Kidney epithelial cell (primary cell): Measurements from ENCODE around the gene LGR6. TPM values are rescaled to one million over a fixed set of nuclear protein-coding genes. Genes with fewer than 3 reads are reported as not detected.

ENCODE experiments used
- DNase-seq: peaks from one replicate; pipeline ENCODE4 v3.0.0-alpha.2; 2010; ENCODE audit warnings: low read depth
- H3K27me3 ChIP-seq: 2 replicates; pipeline ENCODE4 v1.6.0; 2011; ENCODE audit warnings: low read length; ENCODE audit not compliant: control insufficient read depth, insufficient read depth
- H3K36me3 ChIP-seq: 2 replicates; pipeline ENCODE4 v1.5.1; 2011; ENCODE audit warnings: low read length; ENCODE audit not compliant: control insufficient read depth, insufficient read depth
- H3K4me3 ChIP-seq: 2 replicates; pipeline ENCODE4 v1.5.1; 2011; ENCODE audit warnings: low read depth, mild to moderate bottlenecking, control low read depth, low read length
- CTCF ChIP-seq: IDR thresholded peaks from 2 replicates; pipeline ENCODE4 v1.5.1; 2011; ENCODE audit warnings: mild to moderate bottlenecking, moderate library complexity, low read length, control low read depth, inconsistent platforms; ENCODE audit not compliant: insufficient read depth, poor library complexity, severe bottlenecking
- total RNA-seq: library from RNA; depleted of rRNA; stranded (reverse); fragments of >200 nt; gene quantifications from 2 replicates; pipeline ENCODE4 v1.2.3, GENCODE V29; 2015

The LGR6 gene
- total RNA-seq, 1 donor from 2014 or later: 0.08 TPM

- no peak for DNase-seq
- no peaks in the 10 kb centered on the region for H3K27me3 ChIP-seq
- no peak for TF ChIP-seq CTCF
- H3K4me3 ChIP-seq: no peak overlapping the region
- H3K36me3 ChIP-seq: no peaks in the 10 kb centered on the region
Observed at GRCh38 chr1:202282596-202283283, 89.1 kb downstream of the LGR6 start.

- H3K36me3 ChIP-seq: no peaks in the 10 kb centered on the region
- H3K27me3 ChIP-seq: no peaks in the 10 kb centered on the region
- H3K4me3 ChIP-seq: no peak overlapping the region
- DNase-seq: peak; percentile 78
- TF ChIP-seq CTCF: no peak
Observed at GRCh38 chr1:202283379-202283844, 89.8 kb downstream of the LGR6 start.

GRCh38 chr1:202283991-202284390 is 90.4 kb downstream of the LGR6 start:
- no peaks in the 10 kb centered on the region for H3K36me3 ChIP-seq
- DNase-seq: peak; percentile 64
- H3K27me3 ChIP-seq: no peaks in the 10 kb centered on the region
- TF ChIP-seq CTCF: no peak
- H3K4me3 ChIP-seq: no peak overlapping the region

GRCh38 chr1:202285908-202286307 is 92.3 kb downstream of the LGR6 start:
- TF ChIP-seq CTCF: no peak
- no peak for DNase-seq
- Histone ChIP-seq H3K27me3 (no peaks in the 10 kb centered on the region), H3K36me3 (no peaks in the 10 kb centered on the region), H3K4me3 (no peak overlapping the region)

- TF ChIP-seq CTCF: no peak
- DNase-seq: no peak
- no peaks in the 10 kb centered on the region for H3K36me3 ChIP-seq
- H3K27me3 ChIP-seq: no peaks in the 10 kb centered on the region
- no peak overlapping the region for H3K4me3 ChIP-seq
Observed at GRCh38 chr1:202286622-202287097, 93.1 kb downstream of the LGR6 start.

- DNase-seq: no peak
- Histone ChIP-seq H3K27me3 (no peaks in the 10 kb centered on the region), H3K36me3 (no peaks in the 10 kb centered on the region), H3K4me3 (no peak overlapping the region)
- no peak for TF ChIP-seq CTCF
Observed at GRCh38 chr1:202287196-202287595, 93.6 kb downstream of the LGR6 start.
